ENCODE measurements around the gene ACKR2.

Gene ACKR2

DNA sequence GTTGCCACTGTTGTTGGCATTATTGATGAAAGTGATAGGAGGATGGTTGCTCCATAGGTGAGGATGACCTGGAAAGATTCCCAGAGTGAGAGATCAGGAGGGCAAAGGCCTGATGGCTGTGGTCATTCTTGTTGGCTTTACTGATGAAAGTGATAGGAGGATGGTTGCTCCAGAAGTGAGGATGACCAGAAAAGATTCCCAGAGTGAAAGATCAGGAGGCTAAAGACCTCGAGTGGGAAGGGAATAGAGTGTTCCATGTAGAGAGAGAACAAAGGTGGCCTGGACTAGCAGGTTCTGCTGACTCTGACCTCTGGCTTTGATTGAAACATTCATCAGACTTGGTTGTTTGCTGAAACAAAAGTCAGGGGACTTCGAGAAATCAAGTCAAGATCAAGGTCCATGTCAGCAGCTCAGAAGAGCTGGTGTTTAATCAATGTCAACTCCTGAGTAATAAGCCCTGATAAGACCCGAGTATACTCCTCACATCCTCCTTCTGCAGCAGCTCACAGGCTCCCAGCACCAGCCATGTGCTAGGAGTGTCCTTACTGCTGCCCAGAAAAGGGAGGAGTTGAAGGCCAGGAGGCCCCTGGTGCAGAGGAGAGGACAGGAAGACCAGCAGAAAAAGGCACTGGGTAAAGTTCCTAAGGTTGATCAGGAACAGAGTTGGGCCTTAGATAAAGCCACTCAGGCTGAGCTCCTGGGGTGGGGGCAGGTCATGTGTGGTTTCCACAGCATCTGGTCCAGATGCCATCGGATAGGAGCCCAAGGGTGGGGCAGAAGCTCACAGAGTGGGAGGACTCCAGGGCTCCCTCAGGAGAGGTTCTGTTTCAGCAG, 46.5 kb downstream of the ACKR2 start:
- TF ChIP-seq, protein P1, sequence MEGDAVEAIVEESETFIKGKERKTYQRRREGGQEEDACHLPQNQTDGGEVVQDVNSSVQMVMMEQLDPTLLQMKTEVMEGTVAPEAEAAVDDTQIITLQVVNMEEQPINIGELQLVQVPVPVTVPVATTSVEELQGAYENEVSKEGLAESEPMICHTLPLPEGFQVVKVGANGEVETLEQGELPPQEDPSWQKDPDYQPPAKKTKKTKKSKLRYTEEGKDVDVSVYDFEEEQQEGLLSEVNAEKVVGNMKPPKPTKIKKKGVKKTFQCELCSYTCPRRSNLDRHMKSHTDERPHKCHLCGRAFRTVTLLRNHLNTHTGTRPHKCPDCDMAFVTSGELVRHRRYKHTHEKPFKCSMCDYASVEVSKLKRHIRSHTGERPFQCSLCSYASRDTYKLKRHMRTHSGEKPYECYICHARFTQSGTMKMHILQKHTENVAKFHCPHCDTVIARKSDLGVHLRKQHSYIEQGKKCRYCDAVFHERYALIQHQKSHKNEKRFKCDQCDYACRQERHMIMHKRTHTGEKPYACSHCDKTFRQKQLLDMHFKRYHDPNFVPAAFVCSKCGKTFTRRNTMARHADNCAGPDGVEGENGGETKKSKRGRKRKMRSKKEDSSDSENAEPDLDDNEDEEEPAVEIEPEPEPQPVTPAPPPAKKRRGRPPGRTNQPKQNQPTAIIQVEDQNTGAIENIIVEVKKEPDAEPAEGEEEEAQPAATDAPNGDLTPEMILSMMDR (IDR thresholded peaks at IDR 0.05): no peak

DNA sequence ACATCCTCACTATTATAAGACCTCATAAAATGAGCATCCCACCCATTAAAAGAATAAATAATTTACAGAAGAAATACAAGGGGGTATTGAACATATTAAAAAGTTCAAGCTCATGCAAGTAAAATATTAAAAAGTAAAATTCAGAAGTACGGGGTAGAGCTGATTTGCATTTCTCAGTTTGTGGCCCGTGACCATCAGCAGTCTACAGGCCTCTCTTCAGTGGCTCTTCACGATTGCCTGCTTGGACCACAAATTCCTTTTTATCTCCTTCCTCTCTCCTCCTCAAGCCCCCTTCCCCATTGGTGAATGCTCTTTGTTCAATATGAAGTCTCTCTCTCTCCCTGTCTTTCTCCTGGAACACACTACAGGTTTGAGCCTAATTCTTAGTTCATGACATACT, 47.3 kb downstream of the ACKR2 start:
- TF ChIP-seq, protein P1 (IDR thresholded peaks at IDR 0.05): no peak

DNA sequence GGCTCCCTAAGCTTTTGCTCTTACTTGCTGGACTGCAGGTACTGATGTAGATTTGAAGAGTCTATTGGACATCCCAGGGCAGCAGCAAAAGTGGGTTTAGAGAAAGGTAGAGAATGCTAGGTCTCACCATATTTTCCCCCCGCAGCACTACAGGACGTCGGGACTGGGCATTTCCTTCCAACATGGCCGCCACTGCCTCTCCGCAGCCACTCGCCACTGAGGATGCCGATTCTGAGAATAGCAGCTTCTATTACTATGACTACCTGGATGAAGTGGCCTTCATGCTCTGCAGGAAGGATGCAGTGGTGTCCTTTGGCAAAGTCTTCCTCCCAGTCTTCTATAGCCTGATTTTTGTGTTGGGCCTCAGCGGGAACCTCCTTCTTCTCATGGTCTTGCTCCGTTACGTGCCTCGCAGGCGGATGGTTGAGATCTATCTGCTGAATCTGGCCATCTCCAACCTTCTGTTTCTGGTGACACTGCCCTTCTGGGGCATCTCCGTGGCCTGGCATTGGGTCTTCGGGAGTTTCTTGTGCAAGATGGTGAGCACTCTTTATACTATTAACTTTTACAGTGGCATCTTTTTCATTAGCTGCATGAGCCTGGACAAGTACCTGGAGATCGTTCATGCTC, 55.2 kb downstream of the ACKR2 start:
- TF ChIP-seq, protein P1 (IDR thresholded peaks at IDR 0.05): no peak

DNA sequence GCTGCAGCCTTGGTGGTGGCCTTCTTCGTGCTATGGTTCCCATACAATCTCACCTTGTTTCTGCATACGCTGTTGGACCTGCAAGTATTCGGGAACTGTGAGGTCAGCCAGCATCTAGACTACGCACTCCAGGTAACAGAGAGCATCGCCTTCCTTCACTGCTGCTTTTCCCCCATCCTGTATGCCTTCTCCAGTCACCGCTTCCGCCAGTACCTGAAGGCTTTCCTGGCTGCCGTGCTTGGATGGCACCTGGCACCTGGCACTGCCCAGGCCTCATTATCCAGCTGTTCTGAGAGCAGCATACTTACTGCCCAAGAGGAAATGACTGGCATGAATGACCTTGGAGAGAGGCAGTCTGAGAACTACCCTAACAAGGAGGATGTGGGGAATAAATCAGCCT, 56.0 kb downstream of the ACKR2 start:
- TF ChIP-seq, protein P1 (IDR thresholded peaks at IDR 0.05): no peak

DNA sequence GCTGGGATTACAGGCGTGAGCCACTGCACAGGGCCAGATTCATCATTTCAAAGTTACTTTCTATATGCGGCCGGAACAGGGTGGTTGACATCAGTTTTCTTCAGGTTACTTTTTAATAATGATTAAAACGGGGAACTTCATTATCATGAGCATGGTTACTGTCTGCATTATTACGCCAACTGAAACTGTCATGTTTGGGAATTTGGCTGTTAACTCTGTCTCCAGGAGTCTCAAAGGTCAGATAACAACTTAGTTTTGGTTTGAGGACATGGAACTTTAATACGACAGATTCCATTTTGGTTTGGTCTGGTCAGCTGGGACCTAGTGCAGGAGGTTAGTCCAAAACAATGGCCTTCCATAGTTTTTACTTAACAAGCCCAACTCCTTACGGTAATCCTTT, 57.9 kb downstream of the ACKR2 start:
- TF ChIP-seq, protein P1 (IDR thresholded peaks at IDR 0.05): no peak

DNA sequence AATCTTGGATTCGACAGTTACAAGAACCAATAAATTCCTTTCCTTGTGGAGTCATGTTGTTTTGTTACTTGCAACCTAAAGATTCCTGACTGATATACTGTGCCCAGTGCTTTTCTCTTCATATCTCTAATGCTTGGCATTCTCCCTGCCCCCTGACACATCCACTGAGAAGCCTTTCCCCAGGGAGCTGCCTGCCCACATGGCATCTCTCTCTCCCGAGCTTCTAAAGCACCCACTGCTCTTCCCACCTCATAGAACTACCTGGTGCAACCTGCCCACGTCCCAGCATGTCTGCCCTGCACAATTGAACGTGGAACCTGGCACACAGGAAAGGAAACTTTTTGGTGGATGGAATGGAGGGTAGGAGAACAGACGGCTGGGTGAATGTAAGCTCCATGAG, 59.6 kb downstream of the ACKR2 start:
- TF ChIP-seq, protein P1 (IDR thresholded peaks at IDR 0.05): no peak

DNA sequence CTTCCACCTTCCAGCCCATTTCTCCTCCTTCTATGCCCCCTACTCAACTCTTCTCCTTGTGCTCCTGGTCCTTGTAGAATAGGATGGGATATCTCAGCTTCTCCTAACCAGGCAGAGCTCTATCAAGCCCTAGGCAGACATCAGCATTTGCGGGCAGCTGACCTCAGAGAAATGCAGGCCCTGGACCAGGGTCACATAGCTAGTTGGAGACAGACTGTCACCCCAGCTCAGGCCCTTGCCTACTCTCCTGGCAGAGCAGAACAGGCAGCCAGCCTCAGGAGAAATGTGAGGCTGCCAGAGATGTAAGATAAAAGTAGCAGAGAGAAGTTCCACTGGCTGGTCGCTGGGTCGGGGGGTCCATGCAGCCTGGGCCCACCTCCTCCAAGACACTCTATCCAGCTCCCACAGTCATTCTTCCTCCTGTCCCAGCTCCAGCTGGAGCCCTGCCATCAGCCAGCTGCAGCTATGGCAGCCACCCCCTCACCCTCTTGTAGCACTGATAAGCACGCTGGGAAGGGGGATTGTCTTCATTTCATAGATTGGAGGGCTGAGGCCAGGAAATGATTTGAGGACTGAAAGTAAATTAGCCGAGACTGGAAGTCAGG, 62.4 kb downstream of the ACKR2 start:
- TF ChIP-seq, protein P1 (IDR thresholded peaks at IDR 0.05): no peak

Data from LNCAP (cell line).